H1 (cell line): ENCODE data around the gene DOK7. TPM values are rescaled to one million over a fixed set of nuclear protein-coding genes. Genes with fewer than 3 reads are reported as not detected.

Experiments
- CTCF ChIA-PET: fragments of 300-600 bp; sonication (Branson Sonifier 250); formaldehyde crosslinking; loops from one replicate; lab custom pipeline; 2021; ENCODE audit not compliant: partially characterized antibody; lab: Charles Lee
- POLR2A ChIA-PET: fragments of 300-600 bp; sonication (Branson Sonifier 250); formaldehyde crosslinking; loops from one replicate; lab custom pipeline; 2021; ENCODE audit warnings: inconsistent platforms; ENCODE audit not compliant: partially characterized antibody; lab: Charles Lee
- DNase-seq, 2 experiments: peaks; one replicate each; pipeline versions ENCODE4 v3.0.0 to v3.0.0-alpha.2; 2010 to 2022; ENCODE audit warnings: low spot score in 2 of 2, low read depth in 1 of 2, mixed read lengths in 1 of 2
- FAIRE-seq: peaks from 2 replicates; lab custom pipeline; 2011; peaks lifted over from hg19 to GRCh38; lab: Jason Lieb, UNC
- H2AFZ ChIP-seq: 2 replicates; pipeline ENCODE4 v1.8.1; 2012; ENCODE audit warnings: low read length, inconsistent platforms
- H2AK5ac ChIP-seq: 2 replicates; pipeline ENCODE4 v1.6.1; 2013; ENCODE audit warnings: low read depth, low read length
- H2BK120ac ChIP-seq: replicated peaks from 2 replicates; pipeline ENCODE3; 2013; ENCODE audit warnings: low read depth, low read length, inconsistent platforms
- H2BK12ac ChIP-seq: 2 replicates; pipeline ENCODE4 v1.6.1; 2013; ENCODE audit warnings: low read depth, low read length
- H2BK15ac ChIP-seq: 2 replicates; pipeline ENCODE4 v1.6.1; 2013; ENCODE audit warnings: low read length
- H2BK20ac ChIP-seq: 2 replicates; pipeline ENCODE4 v1.6.1; 2013; ENCODE audit warnings: low read length
- H2BK5ac ChIP-seq: 2 replicates; pipeline ENCODE4 v1.6.1; 2013; ENCODE audit warnings: low read depth, low read length
- H3K14ac ChIP-seq: 2 replicates; pipeline ENCODE4 v1.6.1; 2013; ENCODE audit warnings: inconsistent platforms; ENCODE audit not compliant: insufficient read length
- H3K18ac ChIP-seq: 2 replicates; pipeline ENCODE4 v1.6.1; 2013; ENCODE audit warnings: low read length; ENCODE audit errors: extremely low read depth
- H3K23ac ChIP-seq: 2 replicates; pipeline ENCODE4 v1.6.1; 2013; ENCODE audit warnings: inconsistent platforms; ENCODE audit not compliant: insufficient read length
- H3K23me2 ChIP-seq: 2 replicates; pipeline ENCODE4 v1.6.1; 2013; ENCODE audit warnings: low read depth, low read length
- H3K27ac ChIP-seq: 2 replicates; pipeline ENCODE4 v1.6.1; 2011; ENCODE audit warnings: low read depth, low read length, inconsistent platforms
- H3K27me3 ChIP-seq, 4 experiments: replicated peaks in 1 of 4; 1 replicate in 1 of 4; 2 replicates in 3 of 4; pipeline versions ENCODE4 v1.6.1 to v1.8.1; 2011 to 2013; ENCODE audit warnings: low read length in 3 of 4, mild to moderate bottlenecking in 3 of 4, inconsistent platforms in 2 of 4, mixed read lengths in 2 of 4, moderate library complexity in 1 of 4; ENCODE audit not compliant: control insufficient read depth in 3 of 4, insufficient read depth in 3 of 4; ENCODE audit errors: extremely low read depth in 1 of 4
- H3K36me3 ChIP-seq, 4 experiments: 2 replicates each; pipeline versions ENCODE4 v1.6.1 to v1.8.1; 2011 to 2013; ENCODE audit warnings: mild to moderate bottlenecking in 4 of 4, low read length in 3 of 4, moderate library complexity in 2 of 4, control low read depth in 1 of 4, inconsistent platforms in 1 of 4; ENCODE audit not compliant: insufficient read depth in 4 of 4, control insufficient read depth in 2 of 4
- H3K4ac ChIP-seq: replicated peaks from 2 replicates; pipeline ENCODE3; 2013; ENCODE audit warnings: low read length, low read depth, mixed read lengths, inconsistent platforms; ENCODE audit not compliant: insufficient read length
- H3K4me1 ChIP-seq, 4 experiments: replicated peaks in 1 of 4; 1 replicate in 1 of 4; 2 replicates in 3 of 4; pipeline versions ENCODE4 v1.6.1 to v1.8.1; 2011 to 2013; ENCODE audit warnings: low read length in 3 of 4, inconsistent platforms in 2 of 4, mixed read lengths in 1 of 4; ENCODE audit not compliant: insufficient read depth in 4 of 4, control insufficient read depth in 3 of 4
- H3K4me2 ChIP-seq, 2 experiments: 2 replicates each; pipeline versions ENCODE4 v1.6.1 to v1.8.1; 2011 to 2013; ENCODE audit warnings: low read depth in 2 of 2, low read length in 2 of 2, control low read depth in 1 of 2, inconsistent platforms in 1 of 2, mild to moderate bottlenecking in 1 of 2; ENCODE audit not compliant: insufficient read depth in 1 of 2
- H3K4me3 ChIP-seq, 4 experiments: fragments of 200-600, 300-600 bp in 1 of 4; sonication (generic), shearing (Covaris generic), sonication (Bioruptor Twin) in 1 of 4; 2 replicates each; pipeline versions ENCODE4 v1.5.1 to v1.8.1; 2011 to 2016; ENCODE audit warnings: low read length in 4 of 4, low read depth in 3 of 4, control low read depth in 2 of 4, inconsistent platforms in 2 of 4, mild to moderate bottlenecking in 2 of 4, mixed read lengths in 1 of 4, moderate library complexity in 1 of 4; ENCODE audit not compliant: insufficient read depth in 2 of 4; ENCODE audit errors: extremely low read depth in 1 of 4
- H3K56ac ChIP-seq: replicated peaks from 2 replicates; pipeline ENCODE3; 2013; ENCODE audit warnings: low read depth, mild to moderate bottlenecking, mixed read lengths, low read length, inconsistent platforms; ENCODE audit not compliant: insufficient read length
- H3K79me1 ChIP-seq: 2 replicates; pipeline ENCODE4 v1.6.1; 2013; ENCODE audit warnings: low read depth, low read length, control low read depth
- H3K79me2 ChIP-seq, 2 experiments: 2 replicates each; pipeline versions ENCODE4 v1.6.1 to v1.8.1; 2012 to 2013; ENCODE audit warnings: low read length in 2 of 2, mild to moderate bottlenecking in 2 of 2, inconsistent platforms in 1 of 2; ENCODE audit not compliant: insufficient read depth in 2 of 2, control insufficient read depth in 1 of 2
- H3K9ac ChIP-seq, 4 experiments: replicated peaks in 1 of 4; 1 replicate in 1 of 4; 2 replicates in 3 of 4; pipeline versions ENCODE4 v1.6.1 to v1.8.1; 2011 to 2013; ENCODE audit warnings: low read depth in 3 of 4, low read length in 3 of 4, control low read depth in 2 of 4, mild to moderate bottlenecking in 2 of 4, moderate library complexity in 2 of 4, inconsistent platforms in 1 of 4; ENCODE audit errors: extremely low read depth in 1 of 4
- H3K9me3 ChIP-seq, 2 experiments: 2 replicates each; pipeline versions ENCODE4 v1.6.1 to v1.8.1; 2012 to 2013; ENCODE audit warnings: mild to moderate bottlenecking in 2 of 2, moderate library complexity in 2 of 2, control low read depth in 1 of 2, inconsistent platforms in 1 of 2, low read depth in 1 of 2, low read length in 1 of 2, mixed read lengths in 1 of 2; ENCODE audit not compliant: insufficient read depth in 2 of 2
- H4K20me1 ChIP-seq, 2 experiments: replicated peaks in 1 of 2; 2 replicates each; pipeline versions ENCODE3 to v1.8.1; 2011 to 2013; ENCODE audit warnings: inconsistent platforms in 2 of 2, low read length in 2 of 2, mild to moderate bottlenecking in 1 of 2; ENCODE audit not compliant: insufficient read depth in 2 of 2, control insufficient read depth in 1 of 2
- H4K5ac ChIP-seq: 2 replicates; pipeline ENCODE4 v1.6.1; 2013; ENCODE audit warnings: low read length, low read depth, mixed read lengths, inconsistent platforms; ENCODE audit not compliant: insufficient read length
- H4K8ac ChIP-seq: 2 replicates; pipeline ENCODE4 v1.8.0; 2013; ENCODE audit warnings: mild to moderate bottlenecking, moderate library complexity, low read length, inconsistent platforms; ENCODE audit not compliant: insufficient read depth; ENCODE audit errors: extremely low read depth
- H4K91ac ChIP-seq: replicated peaks from 2 replicates; pipeline ENCODE3; 2013; ENCODE audit warnings: low read length, mixed read lengths, inconsistent platforms; ENCODE audit not compliant: insufficient read length
- WGBS, 2 experiments: shearing (Covaris generic) in 1 of 2; methylation state at CpG; one replicate each; pipeline versions ENCODE4 v1.1.6 to v1.1.7; 2013 to 2015; ENCODE audit warnings: low lambda C conversion rate in 2 of 2, mixed read lengths in 2 of 2, inconsistent platforms in 1 of 2, low coverage in 1 of 2, missing lambda C conversion rate in 1 of 2; ENCODE audit not compliant: insufficient replicate concordance in 2 of 2, insufficient coverage in 1 of 2, insufficient read length in 1 of 2; ENCODE audit errors: extremely low coverage in 1 of 2, missing lambda C conversion rate in 1 of 2; 5-methylcytosine and 5-hydroxymethylcytosine counted together
- polyA plus RNA-seq, 7 experiments: library from polyadenylated mRNA; depleted of rRNA in 3 of 7; stranded (reverse) in 5 of 7; unstranded in 2 of 7; fragments of >200 nt in 5 of 7; fragments of 200-250 nt in 2 of 7; gene quantifications; 1 replicate in 5 of 7; 2 replicates in 1 of 7; 4 replicates in 1 of 7; pipeline versions ENCODE4 v1.2.1 to v1.2.3, GENCODE V29; 2011 to 2013; ENCODE audit warnings: missing spikeins in 2 of 7, mixed read lengths in 2 of 7
- total RNA-seq: library from RNA; stranded (reverse); fragmentation: NEBNext Ultra II Directional; extraction: Animal tissue kit (Norgen Biotek cat#: 25700); gene quantifications from 2 replicates; pipeline ENCODE4 v1.2.1, GENCODE V29; 2021

The DOK7 gene
- total and polyA plus RNA-seq, 2 of the 8 experiments (the other 6 are each of a cell fraction or from before 2014, with no cell fraction given): 0.32 TPM; not detected in 1

- H3K23me2 ChIP-seq: no peaks in the 10 kb centered on the region
- H3K23ac ChIP-seq: no peak overlapping the region
- no peaks in the 10 kb centered on the region for H3K79me2 ChIP-seq
- no peak overlapping the region for H3K4me3 ChIP-seq
- WGBS, 2 experiments: 94% methylated on average over 21 of the region's 22 CpGs; no CpG with 5 or more reads in 1 of the 2 experiments
- H2BK20ac ChIP-seq: no peak overlapping the region
- no peak overlapping the region for H2BK5ac ChIP-seq
- H3K27ac ChIP-seq: no peak overlapping the region
- DNase-seq: no peak
- no peak overlapping the region for H3K18ac ChIP-seq
- no peak for FAIRE-seq
- H3K4me2 ChIP-seq: no peak overlapping the region
- H4K8ac ChIP-seq: no peak overlapping the region; the same call in 1 of the 2 replicates
- no peak overlapping the region for H2AFZ ChIP-seq
- ChIA-PET CTCF (interaction anchor here (1.1 to 5.8 kb wide), 9 partner anchors 10 to 368 kb away, joined by 3 to 72 read pairs (median 6); no protein-coding TSS in a partner anchor), POLR2A (interaction anchor here (4.2 kb wide), 1 partner anchor 11 kb away, joined by 15 read pairs; no protein-coding TSS in a partner anchor)
- 0 out of 7 replicates have a peak, but pooled peaks cover 0 to 2% (median under 1%) of the 10 kb centered on the region in 4 experiments for H3K4me1 ChIP-seq
- no peak overlapping the region for H2BK120ac ChIP-seq
- no peak overlapping the region for H3K56ac ChIP-seq
- no peak overlapping the region for H2AK5ac ChIP-seq
- no peaks in the 10 kb centered on the region for H3K9me3 ChIP-seq
- peaks cover 15 to 65% (median 48%) of the 10 kb centered on the region in 4 experiments; a peak in 7 of 8 replicates for H3K36me3 ChIP-seq
- no peak overlapping the region for H4K91ac ChIP-seq
- no peak overlapping the region for H3K4ac ChIP-seq
- H3K79me1 ChIP-seq: peaks cover 10% of the 10 kb centered on the region
- H2BK15ac ChIP-seq: no peak overlapping the region
- peaks cover 10 to 30% of the 10 kb centered on the region in 2 experiments for H4K20me1 ChIP-seq
- H3K27me3 ChIP-seq: no peaks in the 10 kb centered on the region
- no peak overlapping the region for H2BK12ac ChIP-seq
- no peak overlapping the region for H3K14ac ChIP-seq
- no peak overlapping the region for H4K5ac ChIP-seq
- H3K9ac ChIP-seq: no peak overlapping the region
These were observed 49.6 kb downstream of the DOK7 start for GRCh38 chr4:3512719-3513118.
